GM12874 (cell line): ENCODE measurements around the gene HECW1.

Experiments used
- CTCF ChIP-seq: IDR thresholded peaks from 2 replicates; pipeline ENCODE4 v1.5.1; 2011; ENCODE audit warnings: low read depth, mild to moderate bottlenecking, control low read depth, low read length, moderate library complexity; ENCODE audit not compliant: insufficient read depth

Gene HECW1

GRCh38 chr7:43562383-43562782 lies 449.9 kb downstream of the HECW1 start:
- TF ChIP-seq CTCF = no peak

- no peak for TF ChIP-seq CTCF
These were observed 453.3 kb downstream of the HECW1 start for GRCh38 chr7:43565786-43566185.

- no peak for TF ChIP-seq CTCF
These were observed 456.1 kb downstream of the HECW1 start for GRCh38 chr7:43568529-43568928.

- TF ChIP-seq CTCF = no peak
These were observed 457.0 kb downstream of the HECW1 start for GRCh38 chr7:43569424-43569823.

- no peak for TF ChIP-seq CTCF
These were observed 458.4 kb downstream of the HECW1 start for GRCh38 chr7:43570688-43571365.

GRCh38 chr7:43572516-43573049 lies 460.1 kb downstream of the HECW1 start:
- no peak for TF ChIP-seq CTCF

- TF ChIP-seq CTCF = no peak
These were observed 463.1 kb downstream of the HECW1 start for GRCh38 chr7:43575506-43575905.

- TF ChIP-seq CTCF = no peak
These were observed 463.8 kb downstream of the HECW1 start for GRCh38 chr7:43576241-43576640.
